Upper lobe of right lung (tissue), 1 donor: ENCODE results near the gene D2HGDH. TPM values are rescaled to one million over a fixed set of nuclear protein-coding genes. Genes with fewer than 3 reads are reported as not detected.

Experiments
- ATAC-seq: fragments of 200-7000 bp; cut with Tn5 transposase; one replicate; pipeline ENCODE4 v1.9.1; 2020; ENCODE audit warnings: mild to moderate bottlenecking, moderate library complexity
- DNase-seq: peaks from one replicate; pipeline ENCODE4 v3.0.0-alpha.2; 2020
- H3K27ac ChIP-seq: fragments of 200-600 bp; one replicate; pipeline ENCODE4 v1.8.0; 2022
- H3K27me3 ChIP-seq: fragments of 200-600 bp; one replicate; pipeline ENCODE4 v1.8.0; 2022; ENCODE audit warnings: mild to moderate bottlenecking
- H3K36me3 ChIP-seq: fragments of 200-600 bp; one replicate; pipeline ENCODE4 v1.8.0; 2022
- H3K4me1 ChIP-seq: fragments of 200-600 bp; one replicate; pipeline ENCODE4 v1.8.0; 2022
- H3K4me3 ChIP-seq: fragments of 200-600 bp; one replicate; pipeline ENCODE4 v1.8.0; 2022; ENCODE audit warnings: mild to moderate bottlenecking
- H3K9me3 ChIP-seq: fragments of 200-600 bp; one replicate; pipeline ENCODE4 v1.8.0; 2022
- CTCF ChIP-seq: fragments of 200-600 bp; IDR thresholded peaks from one replicate; pipeline ENCODE4 v1.8.0; 2022; ENCODE audit warnings: antibody characterized with exemption
- intact Hi-C: fragments of 100-400 bp; cut with DNase I; formaldehyde crosslinking; loops from one replicate; pipeline ENCODE4 v1.11.0; 2022
- total RNA-seq: library from RNA; stranded (reverse); fragmentation: NEBNext Ultra II Directional; extraction: Animal tissue kit (Norgen Biotek cat#: 25700); gene quantifications from one replicate; pipeline ENCODE4 v1.2.1, GENCODE V29; 2021
- donor health status: DM: no; HTN: yes; CAD: no; lungs with severe emphysema.

Gene D2HGDH
- total RNA-seq, 1 donor from 2014 or later: 28.8 TPM

DNA sequence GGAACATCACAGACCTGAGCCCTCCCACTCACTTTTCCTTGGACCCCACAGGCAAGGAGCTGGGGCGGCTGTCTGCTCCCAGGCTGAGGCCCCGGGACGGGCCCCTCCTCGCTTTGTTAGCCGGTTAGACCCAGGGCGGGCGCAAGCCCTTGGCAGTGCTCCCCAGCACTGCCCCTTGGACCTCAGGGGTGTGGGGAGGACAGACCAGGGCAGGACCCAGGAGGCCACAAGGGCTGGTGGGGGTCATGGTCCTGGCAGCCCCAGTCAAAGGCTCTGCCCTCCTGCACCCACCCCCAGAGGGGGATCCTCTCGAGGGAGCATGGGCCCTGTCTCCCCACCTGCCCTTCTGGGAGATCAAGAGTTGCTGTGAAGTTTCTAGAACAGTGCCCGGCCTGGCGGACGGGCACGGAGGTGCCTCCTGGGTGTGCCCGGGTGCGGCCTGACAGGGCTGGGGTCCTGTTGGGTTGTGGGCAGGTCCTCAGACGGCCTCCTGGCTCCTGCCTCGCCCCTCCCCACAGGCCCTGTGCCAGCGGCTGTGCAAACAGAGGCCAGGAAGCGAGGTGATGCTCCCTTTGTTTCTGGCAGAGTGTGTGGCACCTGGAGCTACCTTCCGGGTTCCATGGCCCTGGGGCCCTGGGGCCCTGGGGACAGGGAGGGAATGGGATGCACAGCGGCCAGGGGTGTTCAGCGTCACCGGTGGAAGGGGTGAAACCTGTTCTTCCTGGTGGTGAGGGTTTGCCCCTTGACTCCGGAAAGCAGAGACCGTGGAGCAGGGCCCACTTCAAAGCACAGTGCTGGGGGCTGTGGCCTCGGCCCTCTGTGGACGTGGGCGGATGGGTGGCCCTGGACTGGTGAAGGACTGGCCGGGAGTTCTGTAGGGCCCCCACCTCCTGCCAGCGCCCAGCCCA is 39.3 kb downstream of the D2HGDH start:
- no peak overlapping the region for H3K27ac ChIP-seq
- H3K9me3 ChIP-seq: no peaks in the 10 kb centered on the region
- intact Hi-C loops: no loop called here
- H3K27me3 ChIP-seq: peaks cover 10% of the 10 kb centered on the region
- H3K36me3 ChIP-seq: no peaks in the 10 kb centered on the region
- ATAC-seq (no peak), DNase-seq (peak; percentile 54)
- no peak overlapping the region for H3K4me3 ChIP-seq
- H3K4me1 ChIP-seq: peaks cover 12% of the 10 kb centered on the region
- TF ChIP-seq CTCF: no peak

- DNase-seq: peak; percentile 60
- ATAC-seq: no peak
- Histone ChIP-seq H3K27me3 (peaks cover 10% of the 10 kb centered on the region), H3K27ac (no peak overlapping the region), H3K4me1 (peaks cover 12% of the 10 kb centered on the region), H3K9me3 (no peaks in the 10 kb centered on the region), H3K4me3 (no peak overlapping the region), H3K36me3 (no peaks in the 10 kb centered on the region)
- TF ChIP-seq CTCF: no peak
- intact Hi-C loops: no loop called here
These were observed 40.2 kb downstream of the D2HGDH start for GRCh38 chr2:241774419-241775222.

DNA sequence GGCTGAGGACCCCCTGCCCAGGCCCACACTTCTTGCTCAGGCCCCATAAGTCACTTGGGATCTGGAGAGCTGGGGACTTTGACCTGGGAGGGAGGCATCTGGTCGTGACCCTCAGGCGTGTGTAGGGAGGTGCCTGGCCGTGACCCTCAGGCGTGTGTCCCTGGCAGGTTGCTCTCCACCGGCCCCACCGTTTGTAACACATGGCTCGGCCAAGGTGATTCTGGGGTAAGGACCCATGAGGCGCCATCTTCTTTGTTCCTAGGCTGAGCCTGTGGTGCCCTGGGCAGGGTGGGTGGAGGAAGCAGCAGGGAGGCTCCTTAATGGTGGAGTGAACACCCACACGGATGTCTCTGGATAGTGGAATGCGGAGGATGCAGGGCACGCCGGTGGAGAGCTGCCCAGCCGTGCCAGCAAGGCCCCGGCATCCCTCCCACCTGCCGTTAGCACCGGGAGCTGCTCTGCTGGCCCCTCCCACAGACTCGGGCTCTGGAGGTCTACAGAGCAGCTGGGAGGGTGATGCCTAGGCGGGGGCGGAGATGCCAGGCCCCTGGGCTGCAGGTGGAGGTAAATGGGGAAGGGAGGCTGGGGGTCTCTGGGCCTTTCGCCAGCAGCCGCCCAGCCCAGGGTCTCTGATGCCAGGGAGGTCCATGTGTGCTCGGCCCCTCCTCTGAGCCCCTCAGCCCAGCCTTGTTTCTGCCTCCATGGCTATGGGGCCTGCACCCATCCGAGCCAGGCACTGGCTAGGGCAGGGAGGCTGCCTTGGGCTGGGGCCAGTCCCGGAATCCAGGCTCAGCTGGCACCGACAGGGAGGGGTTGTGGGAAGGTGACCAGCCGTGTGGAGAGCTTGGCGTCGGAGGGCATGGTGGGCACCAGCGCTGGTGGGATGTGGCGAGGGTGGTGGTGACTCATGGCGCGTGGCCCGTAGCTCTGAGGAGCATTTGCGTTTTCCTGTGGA is 41.1 kb downstream of the D2HGDH start:
- H3K27me3 ChIP-seq: peaks cover 10% of the 10 kb centered on the region
- TF ChIP-seq CTCF: no peak
- no peak overlapping the region for H3K27ac ChIP-seq
- peaks cover 12% of the 10 kb centered on the region for H3K4me1 ChIP-seq
- DNase-seq: peak; percentile 58
- ATAC-seq: no peak
- intact Hi-C loops: no loop called here
- no peaks in the 10 kb centered on the region for H3K36me3 ChIP-seq
- H3K9me3 ChIP-seq: no peaks in the 10 kb centered on the region
- no peak overlapping the region for H3K4me3 ChIP-seq

- Histone ChIP-seq H3K4me3 (no peak within 1 kb of the TSS), H3K27me3 (peaks cover 10% of the 10 kb centered on the region), H3K27ac (no peak within 1 kb of the TSS), H3K36me3 (no peaks in the 10 kb centered on the region), H3K9me3 (no peaks in the 10 kb centered on the region), H3K4me1 (peaks cover 4% of the 10 kb centered on the region)
- no peak for TF ChIP-seq CTCF
- intact Hi-C loops: no loop called here
- ATAC-seq (no peak), DNase-seq (peak; percentile 42)
These were observed 42.1 kb downstream of the D2HGDH start, which contains the start of gene GAL3ST2 for GRCh38 chr2:241776336-241777169. Gene GAL3ST2, plus strand, starts transcription at chr2:241776822. Its CDS starts 134 bp downstream, at chr2:241776956.
